GM18519 (cell line): ENCODE measurements around the gene ZBTB24.

Experiments used
- ATAC-seq: cut with Tn5 transposase; IDR thresholded peaks from one replicate; pipeline ENCODE4 v1.9.1; 2021; ENCODE audit warnings: mild to moderate bottlenecking, moderate library complexity; ENCODE audit not compliant: unreplicated experiment, low FRiP score

Gene ZBTB24

DNA sequence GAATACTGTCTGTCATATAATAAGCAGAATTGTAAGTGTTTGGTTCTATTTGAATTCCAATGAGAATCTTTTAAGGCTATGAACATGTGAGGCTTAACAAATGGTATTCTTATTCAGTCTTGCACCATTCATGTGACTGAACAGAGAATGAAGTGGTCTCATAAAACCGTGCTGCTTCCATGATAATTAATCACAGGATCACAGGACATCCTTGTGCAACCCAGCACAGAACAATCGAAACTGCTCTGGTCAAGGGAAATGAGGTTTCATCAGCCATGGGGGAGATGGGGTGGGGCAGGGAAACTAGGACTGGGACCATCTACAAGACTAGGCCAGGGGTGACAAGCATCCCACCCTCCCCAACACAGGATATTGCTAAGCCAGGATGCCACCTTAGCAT is 48.6 kb downstream of the ZBTB24 start:
- no peak for ATAC-seq

DNA sequence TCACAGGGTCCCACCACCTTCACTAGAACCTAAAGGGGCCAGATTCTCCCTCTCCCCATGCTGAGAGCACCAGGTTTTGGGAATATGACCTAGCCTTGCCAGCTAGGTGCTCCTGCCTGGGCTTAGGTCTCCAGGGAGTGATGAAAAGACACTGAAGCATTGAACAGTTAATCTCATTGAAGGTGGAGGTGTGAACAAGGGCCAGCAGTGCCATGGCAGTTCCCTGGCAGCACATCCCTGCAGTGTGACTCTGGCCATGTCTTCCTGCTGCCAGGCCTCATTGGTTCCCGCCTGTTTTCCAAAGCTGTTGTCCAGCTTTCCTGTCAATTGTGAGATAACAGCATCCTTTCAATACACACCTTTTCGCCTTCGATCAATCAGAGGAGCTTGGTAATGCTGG is 53.5 kb downstream of the ZBTB24 start:
- ATAC-seq: no peak

DNA sequence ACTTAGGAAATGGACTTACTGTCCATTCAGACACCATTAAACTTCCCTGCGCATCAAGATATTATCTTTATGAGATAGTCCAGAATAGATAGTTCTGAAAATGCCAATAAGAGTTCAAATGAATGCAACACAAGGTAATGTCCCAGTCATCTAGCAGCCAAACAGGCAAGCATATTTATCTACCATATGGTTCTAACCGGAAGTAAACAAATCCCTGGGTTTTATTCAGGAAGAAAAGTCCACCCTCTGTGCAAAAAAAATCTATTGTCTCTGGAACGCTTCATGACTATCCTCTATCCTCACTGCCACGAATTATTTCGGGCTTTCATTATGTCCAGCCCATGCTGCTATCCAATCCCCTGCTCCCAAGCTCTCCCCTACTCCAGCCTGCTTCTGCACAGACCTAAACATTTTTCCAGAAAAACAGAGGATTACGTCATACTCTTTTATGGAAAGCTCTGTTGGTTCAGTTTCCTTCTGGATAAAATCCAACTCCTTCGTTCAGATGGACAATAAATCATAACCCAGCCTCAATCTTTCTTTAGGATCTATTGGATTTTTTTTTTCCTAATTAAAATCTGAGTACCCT is 54.0 kb downstream of the ZBTB24 start:
- no peak for ATAC-seq

DNA sequence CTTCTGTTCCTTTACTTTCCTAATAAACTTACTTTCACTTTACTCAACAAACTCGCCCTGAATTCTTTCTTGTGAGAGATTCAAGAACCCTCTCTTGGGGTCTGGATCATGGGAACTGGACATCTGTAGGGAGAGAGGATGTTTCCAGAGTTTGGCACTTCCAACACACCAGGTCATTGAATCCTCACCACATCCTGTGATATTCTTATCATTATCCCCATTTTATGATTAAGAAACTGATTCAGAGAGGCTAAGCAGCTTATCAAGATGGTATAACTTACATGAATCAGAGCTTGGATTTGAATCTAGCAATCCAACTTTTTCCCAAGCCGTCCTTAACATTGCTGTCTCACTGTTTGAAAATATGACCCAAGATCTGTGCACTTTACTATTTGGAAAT is 58.1 kb downstream of the ZBTB24 start:
- no peak for ATAC-seq

DNA sequence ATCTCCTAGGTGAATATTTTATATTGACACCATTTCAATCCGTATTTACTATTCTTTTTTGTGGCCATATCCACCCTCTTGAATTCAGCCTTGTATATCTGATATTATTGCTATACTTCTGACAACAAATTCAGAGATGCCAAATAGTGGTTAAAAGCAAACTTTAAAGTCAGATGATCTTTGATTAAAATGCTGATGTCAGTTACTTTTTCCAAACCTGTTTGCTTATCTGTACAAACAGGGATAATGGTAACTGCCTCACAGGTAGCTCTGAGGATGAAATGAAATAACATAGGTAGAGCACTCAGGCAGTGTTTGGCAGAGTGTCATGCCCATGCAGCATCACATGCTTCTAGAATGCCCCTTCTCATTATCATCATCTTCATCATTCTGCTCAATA is 61.8 kb downstream of the ZBTB24 start:
- ATAC-seq: no peak

DNA sequence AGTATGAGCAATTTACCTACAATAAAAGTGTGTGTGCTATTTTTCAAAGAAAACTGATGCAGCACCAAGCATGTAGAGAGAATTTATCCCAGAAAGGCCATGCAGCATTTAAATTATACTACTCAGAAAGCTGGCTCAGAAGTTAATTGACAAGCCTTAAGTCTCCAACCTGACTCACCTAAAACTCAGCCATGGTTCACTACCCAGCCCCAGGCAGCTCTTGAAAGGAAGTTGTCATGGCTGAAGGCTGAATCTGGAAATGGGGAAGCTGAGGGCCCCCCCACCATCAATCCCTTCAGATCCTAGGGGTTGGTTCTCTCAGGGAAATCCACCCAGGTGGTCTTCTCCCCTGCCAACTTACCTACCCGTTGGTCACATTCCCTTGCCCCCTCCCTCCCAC is 62.3 kb downstream of the ZBTB24 start:
- no peak for ATAC-seq

DNA sequence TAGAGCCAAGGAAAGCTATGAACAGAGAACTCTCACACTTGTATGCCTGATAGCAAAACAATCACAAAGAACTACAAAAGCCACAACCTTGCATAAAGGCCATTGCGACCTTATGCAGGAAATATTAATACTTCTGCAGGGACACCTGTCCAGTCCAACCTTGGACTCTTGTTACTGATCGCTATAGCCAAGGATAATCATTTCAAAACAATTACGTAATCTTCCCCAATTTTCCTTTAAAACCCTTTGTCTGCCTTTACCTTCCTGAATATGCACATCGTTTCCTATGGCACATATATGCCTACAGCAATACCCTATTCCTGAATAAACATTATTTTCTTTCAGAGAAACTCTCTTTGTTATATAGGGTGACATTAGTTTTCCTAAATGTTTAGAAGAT is 65.4 kb downstream of the ZBTB24 start:
- no peak for ATAC-seq
